Kidney (tissue), 14 donors: ENCODE data around the gene ATP1A2. TPM values are rescaled to one million over a fixed set of nuclear protein-coding genes. Genes with fewer than 3 reads are reported as not detected.

Experiments
- DNase-seq, 5 donors: peaks; one replicate each; pipeline ENCODE4 v3.0.0-alpha.2; 2013 to 2020
- FAIRE-seq: peaks from 2 replicates; lab custom pipeline; 2012; peaks lifted over from hg19 to GRCh38; lab: Jason Lieb, UNC
- H3K27ac ChIP-seq, 2 donors: one replicate each; pipeline ENCODE4 v1.7.0; 2013; ENCODE audit warnings: low read depth in 2 of 2, low read length in 2 of 2, inconsistent platforms in 1 of 2
- H3K27me3 ChIP-seq: one replicate; pipeline ENCODE4 v1.7.1; 2013; ENCODE audit warnings: low read length, inconsistent platforms; ENCODE audit not compliant: control insufficient read depth, insufficient read depth
- H3K36me3 ChIP-seq, 3 donors: one replicate each; pipeline versions ENCODE4 v1.7.0 to v1.7.1; 2013; ENCODE audit warnings: low read length in 3 of 3, control low read depth in 1 of 3, inconsistent platforms in 1 of 3; ENCODE audit not compliant: insufficient read depth in 3 of 3, control insufficient read depth in 2 of 3
- H3K4me1 ChIP-seq, 3 donors: one replicate each; pipeline versions ENCODE4 v1.7.0 to v1.7.1; 2013; ENCODE audit warnings: low read length in 3 of 3, inconsistent platforms in 1 of 3, low read depth in 1 of 3; ENCODE audit not compliant: control insufficient read depth in 2 of 3, insufficient read depth in 2 of 3
- H3K4me3 ChIP-seq, 3 donors: one replicate each; pipeline versions ENCODE4 v1.7.0 to v1.8.1; 2013; ENCODE audit warnings: low read length in 3 of 3, control low read depth in 1 of 3, inconsistent platforms in 1 of 3
- H3K9ac ChIP-seq, 3 donors: one replicate each; pipeline versions ENCODE4 v1.7.0 to v1.7.1; 2013; ENCODE audit warnings: low read length in 3 of 3, control low read depth in 1 of 3, inconsistent platforms in 1 of 3
- H3K9me3 ChIP-seq, 3 donors: one replicate each; pipeline versions ENCODE4 v1.7.0 to v1.7.1; 2013; ENCODE audit warnings: low read length in 3 of 3, control low read depth in 1 of 3, inconsistent platforms in 1 of 3; ENCODE audit not compliant: control insufficient read depth in 2 of 3, insufficient read depth in 1 of 3
- CTCF ChIP-seq: IDR thresholded peaks from 3 replicates; pipeline ENCODE4 v1.5.1; 2012; ENCODE audit warnings: mild to moderate bottlenecking, moderate library complexity, borderline replicate concordance; ENCODE audit not compliant: insufficient read depth; ENCODE audit errors: extremely low read depth
- intact Hi-C: fragments of 100-400 bp; cut with DNase I; formaldehyde crosslinking; loops from one replicate; pipeline ENCODE4 v1.11.1; 2022
- polyA plus RNA-seq: library from polyadenylated mRNA; stranded (reverse); fragments of 350-450 nt; fragmentation: Illumina TruSeq; extraction: RNeasy Lipid Tissue Mini Kit (QIAGEN cat#74804); gene quantifications from one replicate; pipeline ENCODE4 v1.2.3, GENCODE V29; 2014; ENCODE audit warnings: low read depth, low replicate concordance; ENCODE audit not compliant: insufficient read depth
- total RNA-seq: library from RNA; stranded (reverse); fragmentation: NEBNext Ultra II Directional; extraction: Animal tissue kit (Norgen Biotek cat#: 25700); gene quantifications from one replicate; pipeline ENCODE4 v1.2.1, GENCODE V29; 2021
- donor health status: control.
- donor health status: control.
- donor health status: control.
- donor health status: control.
- donor health status: control.
- donor health status: DM: yes; HTN: yes; CAD: no.
- donor health status: Normal renal cell carcinoma (clear cell type).

Gene ATP1A2
- total and polyA plus RNA-seq, 2 donors from 2014 or later, result 4.1 to 5.5 TPM

GRCh38 chr1:160134791-160135572, 19.4 kb downstream of the ATP1A2 start:
- H3K4me1 ChIP-seq, result no peaks in the 10 kb centered on the region
- no peak for TF ChIP-seq CTCF
- no peak for FAIRE-seq
- no peak overlapping the region for H3K4me3 ChIP-seq
- peak in 1 of 5 donors; percentile 47 for DNase-seq
- H3K9ac ChIP-seq, result no peak overlapping the region
- no peaks in the 10 kb centered on the region for H3K9me3 ChIP-seq
- intact Hi-C loops, result no loop called here
- no peaks in the 10 kb centered on the region for H3K27me3 ChIP-seq
- H3K36me3 ChIP-seq, result no peaks in the 10 kb centered on the region
- no peak overlapping the region for H3K27ac ChIP-seq

GRCh38 chr1:160136121-160136925, 20.8 kb downstream of the ATP1A2 start:
- TF ChIP-seq CTCF, result no peak
- H3K4me3 ChIP-seq, result no peak overlapping the region
- DNase-seq (no peak), FAIRE-seq (no peak)
- H3K36me3 ChIP-seq, result no peaks in the 10 kb centered on the region
- no peaks in the 10 kb centered on the region for H3K27me3 ChIP-seq
- intact Hi-C loops, result no loop called here
- no peaks in the 10 kb centered on the region for H3K4me1 ChIP-seq
- H3K9me3 ChIP-seq, result no peaks in the 10 kb centered on the region
- H3K9ac ChIP-seq, result no peak overlapping the region
- no peak overlapping the region for H3K27ac ChIP-seq

- no peak for FAIRE-seq
- no peak for TF ChIP-seq CTCF
- H3K9ac ChIP-seq, result no peak overlapping the region
- no peak for DNase-seq
- H3K4me3 ChIP-seq, result no peak overlapping the region
- no peaks in the 10 kb centered on the region for H3K27me3 ChIP-seq
- H3K36me3 ChIP-seq, result no peaks in the 10 kb centered on the region
- intact Hi-C loops, result no loop called here
- no peaks in the 10 kb centered on the region for H3K4me1 ChIP-seq
- no peak overlapping the region for H3K27ac ChIP-seq
- no peaks in the 10 kb centered on the region for H3K9me3 ChIP-seq
Observed at GRCh38 chr1:160136926-160137200, 21.3 kb downstream of the ATP1A2 start.
